Stimulated activated CD8-positive, alpha-beta memory T cell treated with anti-CD3 and anti-CD28 coated beads, Interleukin-15, amount 100 ng/mL, for 4 hours (primary cell): ENCODE data around the gene GNPAT.

ENCODE experiments used
- DNase-seq, 2 donors: peaks; one replicate each; pipeline ENCODE4 v3.0.0-alpha.2; 2020; ENCODE audit warnings: low read depth in 2 of 2

Gene GNPAT

DNA sequence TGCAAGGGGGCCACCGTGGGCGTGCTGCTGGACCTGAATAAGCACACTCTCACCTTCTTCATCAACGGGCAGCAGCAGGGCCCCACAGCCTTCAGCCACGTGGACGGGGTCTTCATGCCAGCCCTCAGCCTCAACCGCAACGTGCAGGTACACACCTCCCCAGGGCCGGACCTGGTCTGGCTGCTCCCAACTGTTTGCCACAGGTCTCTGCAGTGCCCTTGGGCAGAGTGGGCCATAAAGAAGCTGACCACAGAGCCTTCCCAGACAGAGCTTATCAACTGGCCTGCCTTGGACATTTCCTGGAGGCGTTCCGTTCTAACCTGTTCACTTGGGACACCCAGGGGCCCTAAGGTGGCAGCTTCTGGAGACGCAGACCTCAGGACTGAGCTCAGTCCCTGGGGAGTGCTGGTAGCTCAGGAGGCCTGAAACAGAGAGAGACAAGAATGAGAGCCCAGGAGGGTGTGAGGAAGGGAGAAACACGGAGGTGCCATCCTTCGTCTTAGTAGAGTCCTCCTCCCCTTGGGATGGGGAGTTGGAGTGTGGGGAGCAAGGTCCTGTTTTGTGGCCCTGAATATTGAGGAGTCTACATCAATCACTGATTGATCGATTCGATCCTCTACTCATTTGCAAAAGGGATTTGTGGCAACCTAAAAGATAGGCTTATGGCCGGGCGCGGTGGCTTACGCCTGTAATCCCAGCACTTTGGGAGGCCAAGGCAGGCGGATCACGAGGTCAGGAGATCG lies 27.0 kb upstream of the GNPAT start:
- no peak for DNase-seq

DNA sequence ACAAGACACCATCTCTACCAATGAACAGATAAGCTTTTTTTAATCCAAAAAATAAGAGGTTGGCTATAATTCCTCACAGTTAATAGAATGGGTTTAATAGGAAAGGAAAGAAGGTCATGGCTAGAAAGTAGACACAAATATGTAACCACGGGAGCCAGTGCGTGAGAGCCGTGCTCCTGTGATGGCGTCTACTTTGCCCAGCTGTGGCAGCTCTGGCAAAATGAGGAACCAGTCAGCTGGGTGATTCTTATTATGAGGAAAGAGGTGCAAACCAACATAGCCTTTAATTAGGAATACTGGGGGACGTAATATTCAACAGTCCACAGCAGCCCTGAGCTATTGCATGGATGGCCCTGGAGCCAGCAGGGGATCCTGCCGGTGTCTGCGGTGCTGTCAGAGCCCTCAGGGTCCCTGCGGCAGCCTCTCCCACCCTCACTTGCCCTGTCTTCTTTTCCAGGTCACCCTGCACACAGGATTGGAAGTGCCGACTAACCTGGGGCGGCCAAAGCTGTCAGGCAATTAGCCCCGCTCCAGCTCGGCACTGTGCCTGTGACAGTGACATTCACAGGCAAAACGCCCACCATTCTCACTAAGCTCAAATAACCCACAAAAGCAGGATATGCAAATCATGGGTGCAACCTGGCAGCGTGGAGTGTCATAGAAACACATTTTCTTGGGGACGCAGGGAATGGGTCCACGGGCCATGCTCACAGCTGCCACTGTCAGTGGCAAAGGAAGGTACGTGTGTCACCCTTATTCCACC lies 25.9 kb upstream of the GNPAT start:
- DNase-seq: no peak

DNA sequence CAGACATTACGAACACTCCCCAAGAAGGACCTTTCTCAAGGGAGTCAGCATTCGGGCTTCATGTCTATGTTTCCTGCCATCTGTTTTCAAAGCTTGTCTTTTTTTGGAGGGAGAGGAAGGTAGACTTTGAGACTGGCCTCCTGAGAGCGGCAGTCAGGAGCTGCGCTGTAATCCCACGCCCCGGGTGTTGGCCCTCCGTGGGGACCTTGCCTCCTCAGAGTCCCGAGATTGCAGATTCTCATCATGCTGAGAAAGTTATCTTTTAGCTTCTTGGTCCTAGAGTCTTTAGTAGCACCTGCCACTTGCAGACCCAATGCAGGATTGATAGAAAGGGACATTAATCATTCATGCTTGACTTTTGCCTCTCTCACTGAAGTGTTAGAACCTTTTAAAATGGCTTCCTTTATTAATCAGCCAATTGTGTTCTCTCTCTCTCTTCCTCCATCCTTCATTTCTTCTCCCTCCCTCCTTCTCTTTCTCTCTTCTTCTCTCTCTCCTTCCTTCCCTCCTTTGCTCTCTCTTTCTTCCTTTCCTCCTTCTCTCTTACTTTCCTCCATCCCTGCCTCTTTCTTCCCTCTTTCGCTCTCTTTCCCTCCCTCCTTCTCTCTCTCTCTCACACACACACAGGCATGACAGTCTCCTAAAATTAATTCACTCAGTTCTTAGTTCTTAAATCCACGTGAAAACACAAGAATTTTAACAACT lies 25.2 kb upstream of the GNPAT start:
- DNase-seq: no peak

DNA sequence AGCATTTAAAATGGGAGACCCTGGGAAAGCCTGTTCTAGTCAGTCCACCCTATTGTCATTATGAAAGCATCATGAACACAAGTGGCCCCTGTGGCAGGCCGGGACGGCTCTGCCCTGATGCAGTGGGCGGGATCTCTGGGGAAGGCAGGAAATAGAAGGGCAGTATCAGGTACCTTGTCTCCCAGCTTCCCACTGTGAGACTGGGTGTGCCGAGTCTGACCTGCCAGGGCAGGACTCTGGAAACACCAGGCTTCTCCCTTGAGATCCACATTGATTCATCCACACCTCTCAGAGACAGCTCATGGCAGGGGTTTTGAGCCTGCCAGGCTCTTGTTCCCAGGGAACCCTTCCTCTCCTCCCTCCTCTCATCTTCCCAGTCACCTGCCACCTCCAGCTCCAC lies 24.5 kb upstream of the GNPAT start:
- no peak for DNase-seq

DNA sequence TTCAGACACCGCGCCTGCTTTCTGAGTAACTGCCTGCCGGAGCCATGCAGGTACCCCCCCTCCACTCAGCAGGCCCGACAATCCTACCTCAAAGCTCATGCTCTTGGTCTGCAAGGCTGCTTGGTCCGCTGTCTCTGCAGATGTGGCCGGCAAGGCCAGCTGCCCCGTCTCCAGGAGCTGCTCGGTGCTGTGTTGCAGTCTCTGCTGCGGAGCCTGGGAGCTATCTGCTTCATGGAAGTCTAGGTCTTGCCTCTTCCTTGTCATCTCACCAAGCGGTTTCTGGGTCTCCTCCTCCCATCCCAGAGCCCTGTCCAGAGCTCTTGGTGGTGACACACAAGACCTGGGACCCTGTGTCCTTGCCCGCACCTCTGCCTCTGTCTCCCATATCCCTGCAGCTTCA lies 24.0 kb upstream of the GNPAT start:
- DNase-seq: no peak

DNA sequence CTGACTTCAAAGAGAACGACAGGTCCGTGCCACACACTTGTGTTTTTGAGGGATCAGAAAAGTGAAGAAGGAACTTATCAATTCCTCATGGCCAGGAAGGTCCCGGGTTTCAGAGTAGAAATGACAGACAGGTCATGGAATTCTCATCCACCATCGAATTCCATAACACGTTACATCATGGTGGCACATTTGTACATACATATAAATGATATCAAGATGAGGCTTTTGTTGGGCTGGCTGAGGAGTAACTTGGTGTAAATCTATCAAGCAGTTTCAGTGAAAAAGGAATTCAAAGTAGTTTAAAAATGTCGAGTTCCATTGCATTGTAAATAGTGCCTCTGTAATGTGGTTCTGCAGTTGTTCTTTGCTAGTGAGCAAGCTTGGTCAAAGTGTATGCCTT lies 22.9 kb upstream of the GNPAT start:
- no peak for DNase-seq

DNA sequence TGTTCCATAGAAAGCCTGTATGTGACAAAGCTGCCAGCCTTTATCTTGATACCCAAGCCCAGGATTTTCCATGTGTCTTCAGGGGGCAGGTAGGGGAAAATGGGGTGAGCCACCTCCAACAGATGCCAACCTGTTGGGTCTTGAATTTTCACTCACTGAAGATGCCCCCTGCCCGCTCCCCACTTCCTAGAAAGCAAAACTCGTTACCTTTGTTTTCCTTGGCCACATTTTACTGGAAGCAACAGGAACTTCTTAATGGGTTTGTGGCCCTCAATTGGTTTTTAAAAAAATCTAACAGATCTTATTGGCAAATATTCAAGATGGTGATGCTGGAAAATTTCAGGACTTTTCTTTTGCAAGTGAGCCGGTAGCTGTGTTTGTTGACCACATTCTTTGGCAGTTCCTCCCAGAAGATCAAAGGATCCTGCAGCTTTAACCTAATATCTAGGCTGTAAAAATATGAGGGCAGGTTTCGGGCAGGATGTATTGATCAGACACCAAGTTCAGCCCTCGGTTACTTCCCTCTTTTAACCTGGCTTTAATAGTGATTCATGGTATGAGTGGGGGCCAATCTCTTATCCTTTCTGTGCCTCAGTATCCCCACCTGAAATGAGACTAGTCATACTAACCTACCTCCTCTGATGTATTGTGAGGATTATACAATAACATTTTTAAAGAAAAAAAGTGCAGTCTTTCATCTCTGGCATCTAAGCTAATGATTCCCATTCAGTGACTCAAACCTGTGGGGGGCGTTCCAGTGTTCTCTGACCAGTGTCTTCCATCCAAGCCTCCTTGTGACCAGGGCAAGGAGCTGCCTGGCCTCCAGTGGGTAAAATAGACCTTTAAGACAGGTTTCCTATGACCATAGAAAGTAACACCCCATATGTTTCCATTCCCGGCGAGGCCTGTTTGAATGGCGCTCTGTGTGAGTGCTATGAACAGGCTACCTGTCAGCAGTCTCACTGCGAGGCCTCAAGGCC lies 21.3 kb upstream of the GNPAT start:
- no peak for DNase-seq

DNA sequence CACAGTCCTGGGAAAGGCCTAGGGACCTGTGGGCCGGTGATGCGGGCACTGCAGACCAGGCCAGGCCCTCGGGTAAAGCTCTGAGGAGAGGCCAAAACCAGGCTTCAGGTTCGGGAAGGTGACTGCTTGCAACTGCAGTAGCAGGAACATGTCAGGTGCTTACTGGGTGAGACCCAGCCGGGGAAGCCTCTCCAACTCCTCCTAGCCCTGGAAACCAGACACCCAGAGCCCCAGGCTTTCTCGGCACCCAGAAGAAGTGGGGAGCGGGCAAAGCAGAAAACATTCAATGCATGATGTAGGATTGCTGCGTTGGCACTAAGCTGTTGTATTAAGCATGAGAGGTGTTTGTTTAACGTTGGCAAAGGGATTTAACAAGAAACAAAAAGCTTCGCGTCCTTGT lies 20.2 kb upstream of the GNPAT start:
- DNase-seq: no peak

DNA sequence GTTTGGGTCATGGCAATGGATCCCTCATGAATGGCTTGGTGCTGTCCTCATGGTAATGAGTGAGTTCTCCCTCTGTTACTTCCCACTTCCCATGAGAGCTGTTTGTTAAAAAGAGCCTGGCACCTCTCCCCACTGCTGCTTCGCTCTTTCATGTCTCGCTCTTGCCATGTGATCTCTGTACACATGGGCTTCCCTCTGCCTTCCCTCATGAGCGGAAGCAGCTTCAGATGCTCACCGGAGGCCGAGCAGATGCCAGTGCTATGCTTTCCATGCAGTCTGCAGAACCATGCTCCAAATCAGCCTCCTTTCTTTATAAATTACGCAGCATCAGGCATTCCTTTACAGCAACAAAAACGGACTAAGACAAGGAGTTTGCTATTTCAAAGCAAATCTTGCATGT lies 14.9 kb upstream of the GNPAT start:
- DNase-seq: no peak

DNA sequence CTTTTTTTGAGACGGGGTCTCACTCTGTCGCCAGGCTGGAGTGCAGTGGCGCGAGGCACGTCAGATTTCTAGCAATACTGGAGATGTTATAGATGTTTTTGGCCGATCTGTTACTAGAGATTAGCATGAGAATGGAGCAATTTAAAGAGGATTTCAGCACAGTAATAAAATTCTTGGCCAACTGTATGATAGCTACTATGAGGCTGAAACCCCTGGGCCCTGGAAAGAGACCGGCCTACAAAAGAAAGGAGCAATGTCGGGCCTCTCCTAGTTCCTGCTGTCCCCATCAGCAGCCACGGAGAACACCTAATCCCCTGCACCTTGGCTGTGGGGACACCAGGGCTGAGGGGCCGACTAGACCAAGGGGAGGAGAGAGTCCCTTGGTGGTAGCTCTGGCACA lies 9.5 kb upstream of the GNPAT start:
- no peak for DNase-seq

DNA sequence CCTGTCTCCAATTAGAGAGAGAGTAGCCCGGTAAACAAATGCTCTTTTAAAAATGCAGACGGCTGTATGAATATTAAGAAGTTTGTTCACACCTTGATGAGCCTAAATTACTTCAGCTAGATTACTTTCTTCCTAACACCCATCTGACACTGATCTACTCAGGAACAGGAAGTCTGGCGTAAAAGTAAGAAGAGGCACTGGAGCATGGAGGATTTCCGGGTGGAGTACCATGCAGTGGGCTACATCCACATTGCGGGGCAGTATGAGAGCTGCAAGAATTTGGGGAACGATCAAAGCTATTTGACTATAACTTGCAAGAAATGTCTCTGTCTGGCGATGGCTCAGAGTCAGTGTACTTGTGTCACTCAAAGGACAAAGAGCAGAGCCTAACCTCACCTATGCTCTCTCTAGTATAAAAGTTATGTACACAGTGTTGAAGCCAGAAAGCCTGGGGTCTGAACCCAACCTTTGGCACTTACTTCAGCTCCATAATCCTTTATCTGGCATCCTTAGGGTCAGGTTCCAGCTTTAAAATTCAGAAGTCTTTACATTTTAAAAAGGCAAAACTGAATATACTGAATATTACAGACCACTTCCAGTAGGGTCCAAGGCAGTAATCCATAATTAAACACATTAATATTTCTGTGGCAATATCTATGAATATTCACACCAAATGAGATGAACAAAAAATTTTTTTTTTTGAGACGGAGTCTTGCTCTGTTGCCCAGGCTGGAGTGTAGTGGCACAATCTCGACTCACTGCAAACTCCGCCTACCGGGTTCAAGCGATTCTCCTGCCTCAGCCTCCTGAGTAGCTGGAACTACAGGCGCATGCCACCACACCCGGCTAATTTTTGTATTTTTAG lies 7.9 kb upstream of the GNPAT start:
- DNase-seq: no peak

DNA sequence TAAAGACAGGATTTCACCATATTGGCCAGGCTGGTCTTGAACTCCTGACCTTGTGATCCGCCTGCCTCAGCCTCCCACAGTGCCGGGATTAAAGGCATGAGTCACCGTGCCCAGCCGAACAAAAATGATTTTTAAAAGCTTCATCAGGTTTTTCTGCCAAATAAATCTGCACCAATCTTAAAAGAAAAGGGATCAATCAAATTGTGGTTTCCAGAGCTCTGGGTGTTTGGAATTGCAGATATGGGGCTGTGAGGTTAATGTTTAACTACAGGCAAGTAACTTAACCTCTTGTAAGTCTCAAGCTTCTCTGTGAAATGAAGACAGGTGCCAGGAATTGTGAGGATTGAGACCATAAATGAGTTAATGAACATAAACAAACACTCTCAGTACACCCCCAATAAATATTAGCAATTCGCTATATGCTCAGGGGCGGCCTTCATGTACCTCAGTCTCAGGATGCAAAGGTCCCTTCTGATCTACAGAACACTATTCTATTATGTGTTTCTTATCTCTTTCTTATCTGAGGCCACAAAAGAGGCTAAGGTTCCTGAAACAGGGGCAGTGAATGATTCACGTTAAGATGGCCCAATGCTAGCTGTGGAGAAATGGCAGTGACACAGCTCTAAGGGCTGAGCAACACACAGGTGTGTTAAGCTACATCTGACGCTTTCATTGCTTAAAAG lies 7.1 kb upstream of the GNPAT start:
- DNase-seq: no peak

DNA sequence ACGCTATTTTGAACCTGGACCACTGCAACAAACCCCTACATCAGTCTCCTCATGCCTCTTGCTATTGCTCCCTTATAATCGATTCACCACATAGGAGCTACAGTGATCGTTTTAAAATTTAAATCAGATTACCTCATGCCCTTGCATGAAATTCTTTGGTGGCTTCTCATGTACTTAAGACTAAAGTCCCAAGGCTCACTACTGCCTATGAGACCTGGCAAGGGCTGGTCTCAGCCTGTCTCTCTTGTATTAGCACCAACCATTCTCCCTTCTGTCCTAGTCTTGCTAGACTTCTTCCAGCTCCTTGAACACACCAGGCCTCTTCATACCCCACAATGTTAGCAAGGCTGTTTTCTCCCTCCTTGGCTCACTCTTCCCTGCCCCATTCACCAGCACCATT lies 6.5 kb upstream of the GNPAT start:
- DNase-seq: no peak

DNA sequence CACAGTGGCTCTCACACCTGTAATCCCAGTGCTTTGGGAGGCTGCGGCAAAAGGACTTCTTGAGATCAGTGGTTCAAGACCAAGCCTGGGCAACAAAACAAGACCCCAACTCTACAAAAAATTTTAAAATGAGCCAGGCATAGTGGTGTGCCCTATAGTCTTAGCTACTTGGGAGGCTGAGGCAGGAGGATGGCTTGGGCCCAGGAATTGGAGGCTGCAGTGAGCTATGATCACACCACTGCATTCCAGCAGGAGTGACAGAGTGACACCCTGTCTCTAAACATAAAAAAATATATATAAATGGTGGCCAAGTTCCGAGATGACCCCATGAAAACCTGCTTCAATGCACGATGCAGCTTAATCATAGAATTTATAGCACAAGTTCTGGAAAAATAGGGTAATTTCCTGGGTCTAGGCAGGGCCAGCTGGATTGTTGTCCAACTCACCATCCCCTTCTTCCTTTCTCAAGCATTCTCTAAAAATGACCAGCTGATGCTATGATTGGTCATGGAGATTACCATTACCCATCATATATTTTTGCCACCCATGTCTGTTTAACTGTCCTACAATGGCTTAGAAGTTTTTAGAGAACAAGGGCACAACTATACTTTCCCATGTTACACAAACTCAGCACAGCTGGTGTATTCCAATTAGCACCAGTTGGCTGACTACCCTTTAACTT lies 5.3 kb upstream of the GNPAT start:
- DNase-seq: no peak

DNA sequence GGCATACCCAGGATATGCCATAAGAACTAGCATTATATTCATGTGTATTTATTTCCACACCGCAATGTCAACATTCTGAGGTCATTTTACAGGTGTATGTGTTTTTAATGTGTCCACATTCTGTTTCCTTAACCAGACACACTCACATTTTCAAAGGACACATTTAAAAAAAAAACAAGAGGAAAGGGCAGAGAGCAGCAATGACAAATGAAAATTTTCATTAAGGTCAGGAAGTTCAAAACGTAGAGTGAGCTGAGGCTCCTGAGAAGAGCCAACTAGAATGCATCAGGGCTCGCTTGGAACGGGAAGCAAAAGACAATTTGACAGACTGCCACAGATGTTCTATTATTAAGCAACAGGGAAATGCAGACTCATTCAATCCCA lies 4.8 kb upstream of the GNPAT start:
- DNase-seq: no peak

DNA sequence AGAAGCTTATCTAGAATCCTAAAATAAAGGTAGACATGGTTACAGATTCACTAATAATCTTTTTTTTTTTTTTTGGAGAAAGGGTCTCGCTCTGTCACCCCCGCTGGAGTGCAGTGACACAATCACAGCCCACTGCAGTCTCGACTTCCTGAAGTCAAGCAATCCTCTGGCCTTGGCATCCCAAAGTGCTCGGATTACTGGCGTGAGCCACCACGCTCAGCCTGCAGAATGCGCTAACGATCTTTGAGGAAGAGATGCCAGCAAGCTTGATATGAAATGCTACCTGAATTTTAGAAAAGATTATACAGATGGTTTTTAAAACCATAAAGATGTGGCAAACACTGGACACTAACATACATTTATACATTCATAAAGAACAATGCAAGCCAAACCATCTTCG lies 4.1 kb upstream of the GNPAT start:
- no peak for DNase-seq

DNA sequence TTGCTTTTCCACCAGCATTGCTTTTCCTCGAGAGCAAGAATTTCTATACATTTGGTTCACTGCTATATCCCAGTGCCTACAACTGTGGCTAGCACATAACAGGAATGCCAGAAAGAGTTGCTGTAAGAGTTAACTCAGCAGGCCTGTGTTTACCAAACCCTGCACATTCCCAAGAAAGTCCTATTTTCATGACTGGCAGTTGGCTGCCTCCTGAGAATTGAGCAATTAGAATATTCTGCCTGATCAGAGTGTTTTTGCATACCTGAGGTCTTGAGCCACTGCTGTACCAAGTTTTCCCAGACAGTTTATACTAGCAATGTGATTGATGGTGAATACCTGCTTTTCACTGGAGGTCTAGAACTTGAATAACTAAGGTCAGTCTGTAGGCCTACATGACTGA lies 2.7 kb upstream of the GNPAT start:
- DNase-seq: no peak

DNA sequence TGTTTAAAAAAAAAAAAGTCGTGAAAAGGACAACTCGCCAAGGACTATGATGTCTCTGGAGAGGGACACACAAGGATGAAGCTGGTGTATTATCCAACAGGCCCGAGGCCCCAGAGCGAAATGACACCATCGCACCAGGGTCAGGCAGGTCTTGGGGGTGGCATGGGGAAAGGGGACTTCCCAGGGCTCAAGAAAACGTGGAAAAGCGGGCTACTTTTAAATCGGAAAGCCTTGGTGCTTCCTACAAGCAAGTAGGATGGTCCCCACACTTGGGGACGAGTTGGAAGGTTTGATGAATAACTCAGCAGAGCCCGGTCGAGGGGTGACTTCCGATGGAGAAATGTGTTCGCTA lies 505 bp upstream of the GNPAT start:
- DNase-seq: no peak

DNA sequence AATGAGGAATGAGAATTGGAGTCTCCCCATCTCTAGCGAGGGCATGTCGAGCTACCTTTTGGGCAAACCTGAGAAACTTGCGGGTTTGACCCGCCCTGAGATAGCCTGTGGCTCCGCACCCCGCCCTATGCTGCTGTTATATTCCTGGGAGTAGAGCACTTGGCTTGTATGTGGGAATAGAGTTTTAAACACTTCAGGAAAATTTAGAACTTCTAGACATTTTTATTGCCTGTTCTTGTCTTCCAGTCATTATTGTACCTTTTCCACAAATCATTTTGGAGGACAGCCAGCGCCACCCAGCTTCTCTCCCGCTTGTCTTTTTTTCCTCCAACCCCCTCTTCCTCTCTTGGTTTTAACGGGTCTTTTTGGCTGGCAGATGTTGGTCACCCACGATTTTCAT lies 738 bp downstream of the GNPAT start:
- DNase-seq: no peak
